H1 (cell line): ENCODE data around the gene TAC1. TPM values are rescaled to one million over a fixed set of nuclear protein-coding genes. Genes with fewer than 3 reads are reported as not detected.

Experiments
- CTCF ChIA-PET: fragments of 300-600 bp; sonication (Branson Sonifier 250); formaldehyde crosslinking; loops from one replicate; lab custom pipeline; 2021; ENCODE audit not compliant: partially characterized antibody; lab: Charles Lee
- POLR2A ChIA-PET: fragments of 300-600 bp; sonication (Branson Sonifier 250); formaldehyde crosslinking; loops from one replicate; lab custom pipeline; 2021; ENCODE audit warnings: inconsistent platforms; ENCODE audit not compliant: partially characterized antibody; lab: Charles Lee
- DNase-seq, 2 experiments: peaks; one replicate each; pipeline versions ENCODE4 v3.0.0 to v3.0.0-alpha.2; 2010 to 2022; ENCODE audit warnings: low spot score in 2 of 2, low read depth in 1 of 2, mixed read lengths in 1 of 2
- FAIRE-seq: peaks from 2 replicates; lab custom pipeline; 2011; peaks lifted over from hg19 to GRCh38; lab: Jason Lieb, UNC
- H2AFZ ChIP-seq: 2 replicates; pipeline ENCODE4 v1.8.1; 2012; ENCODE audit warnings: low read length, inconsistent platforms
- H2AK5ac ChIP-seq: 2 replicates; pipeline ENCODE4 v1.6.1; 2013; ENCODE audit warnings: low read depth, low read length
- H2BK120ac ChIP-seq: replicated peaks from 2 replicates; pipeline ENCODE3; 2013; ENCODE audit warnings: low read depth, low read length, inconsistent platforms
- H2BK12ac ChIP-seq: 2 replicates; pipeline ENCODE4 v1.6.1; 2013; ENCODE audit warnings: low read depth, low read length
- H2BK15ac ChIP-seq: 2 replicates; pipeline ENCODE4 v1.6.1; 2013; ENCODE audit warnings: low read length
- H2BK20ac ChIP-seq: 2 replicates; pipeline ENCODE4 v1.6.1; 2013; ENCODE audit warnings: low read length
- H2BK5ac ChIP-seq: 2 replicates; pipeline ENCODE4 v1.6.1; 2013; ENCODE audit warnings: low read depth, low read length
- H3K14ac ChIP-seq: 2 replicates; pipeline ENCODE4 v1.6.1; 2013; ENCODE audit warnings: inconsistent platforms; ENCODE audit not compliant: insufficient read length
- H3K18ac ChIP-seq: 2 replicates; pipeline ENCODE4 v1.6.1; 2013; ENCODE audit warnings: low read length; ENCODE audit errors: extremely low read depth
- H3K23ac ChIP-seq: 2 replicates; pipeline ENCODE4 v1.6.1; 2013; ENCODE audit warnings: inconsistent platforms; ENCODE audit not compliant: insufficient read length
- H3K23me2 ChIP-seq: 2 replicates; pipeline ENCODE4 v1.6.1; 2013; ENCODE audit warnings: low read depth, low read length
- H3K27ac ChIP-seq: 2 replicates; pipeline ENCODE4 v1.6.1; 2011; ENCODE audit warnings: low read depth, low read length, inconsistent platforms
- H3K27me3 ChIP-seq, 4 experiments: replicated peaks in 1 of 4; 1 replicate in 1 of 4; 2 replicates in 3 of 4; pipeline versions ENCODE4 v1.6.1 to v1.8.1; 2011 to 2013; ENCODE audit warnings: low read length in 3 of 4, mild to moderate bottlenecking in 3 of 4, inconsistent platforms in 2 of 4, mixed read lengths in 2 of 4, moderate library complexity in 1 of 4; ENCODE audit not compliant: control insufficient read depth in 3 of 4, insufficient read depth in 3 of 4; ENCODE audit errors: extremely low read depth in 1 of 4
- H3K36me3 ChIP-seq, 4 experiments: 2 replicates each; pipeline versions ENCODE4 v1.6.1 to v1.8.1; 2011 to 2013; ENCODE audit warnings: mild to moderate bottlenecking in 4 of 4, low read length in 3 of 4, moderate library complexity in 2 of 4, control low read depth in 1 of 4, inconsistent platforms in 1 of 4; ENCODE audit not compliant: insufficient read depth in 4 of 4, control insufficient read depth in 2 of 4
- H3K4ac ChIP-seq: replicated peaks from 2 replicates; pipeline ENCODE3; 2013; ENCODE audit warnings: low read length, low read depth, mixed read lengths, inconsistent platforms; ENCODE audit not compliant: insufficient read length
- H3K4me1 ChIP-seq, 4 experiments: replicated peaks in 1 of 4; 1 replicate in 1 of 4; 2 replicates in 3 of 4; pipeline versions ENCODE4 v1.6.1 to v1.8.1; 2011 to 2013; ENCODE audit warnings: low read length in 3 of 4, inconsistent platforms in 2 of 4, mixed read lengths in 1 of 4; ENCODE audit not compliant: insufficient read depth in 4 of 4, control insufficient read depth in 3 of 4
- H3K4me2 ChIP-seq, 2 experiments: 2 replicates each; pipeline versions ENCODE4 v1.6.1 to v1.8.1; 2011 to 2013; ENCODE audit warnings: low read depth in 2 of 2, low read length in 2 of 2, control low read depth in 1 of 2, inconsistent platforms in 1 of 2, mild to moderate bottlenecking in 1 of 2; ENCODE audit not compliant: insufficient read depth in 1 of 2
- H3K4me3 ChIP-seq, 4 experiments: fragments of 200-600, 300-600 bp in 1 of 4; sonication (generic), shearing (Covaris generic), sonication (Bioruptor Twin) in 1 of 4; 2 replicates each; pipeline versions ENCODE4 v1.5.1 to v1.8.1; 2011 to 2016; ENCODE audit warnings: low read length in 4 of 4, low read depth in 3 of 4, control low read depth in 2 of 4, inconsistent platforms in 2 of 4, mild to moderate bottlenecking in 2 of 4, mixed read lengths in 1 of 4, moderate library complexity in 1 of 4; ENCODE audit not compliant: insufficient read depth in 2 of 4; ENCODE audit errors: extremely low read depth in 1 of 4
- H3K56ac ChIP-seq: replicated peaks from 2 replicates; pipeline ENCODE3; 2013; ENCODE audit warnings: low read depth, mild to moderate bottlenecking, mixed read lengths, low read length, inconsistent platforms; ENCODE audit not compliant: insufficient read length
- H3K79me1 ChIP-seq: 2 replicates; pipeline ENCODE4 v1.6.1; 2013; ENCODE audit warnings: low read depth, low read length, control low read depth
- H3K79me2 ChIP-seq, 2 experiments: 2 replicates each; pipeline versions ENCODE4 v1.6.1 to v1.8.1; 2012 to 2013; ENCODE audit warnings: low read length in 2 of 2, mild to moderate bottlenecking in 2 of 2, inconsistent platforms in 1 of 2; ENCODE audit not compliant: insufficient read depth in 2 of 2, control insufficient read depth in 1 of 2
- H3K9ac ChIP-seq, 4 experiments: replicated peaks in 1 of 4; 1 replicate in 1 of 4; 2 replicates in 3 of 4; pipeline versions ENCODE4 v1.6.1 to v1.8.1; 2011 to 2013; ENCODE audit warnings: low read depth in 3 of 4, low read length in 3 of 4, control low read depth in 2 of 4, mild to moderate bottlenecking in 2 of 4, moderate library complexity in 2 of 4, inconsistent platforms in 1 of 4; ENCODE audit errors: extremely low read depth in 1 of 4
- H3K9me3 ChIP-seq, 2 experiments: 2 replicates each; pipeline versions ENCODE4 v1.6.1 to v1.8.1; 2012 to 2013; ENCODE audit warnings: mild to moderate bottlenecking in 2 of 2, moderate library complexity in 2 of 2, control low read depth in 1 of 2, inconsistent platforms in 1 of 2, low read depth in 1 of 2, low read length in 1 of 2, mixed read lengths in 1 of 2; ENCODE audit not compliant: insufficient read depth in 2 of 2
- H4K20me1 ChIP-seq, 2 experiments: replicated peaks in 1 of 2; 2 replicates each; pipeline versions ENCODE3 to v1.8.1; 2011 to 2013; ENCODE audit warnings: inconsistent platforms in 2 of 2, low read length in 2 of 2, mild to moderate bottlenecking in 1 of 2; ENCODE audit not compliant: insufficient read depth in 2 of 2, control insufficient read depth in 1 of 2
- H4K5ac ChIP-seq: 2 replicates; pipeline ENCODE4 v1.6.1; 2013; ENCODE audit warnings: low read length, low read depth, mixed read lengths, inconsistent platforms; ENCODE audit not compliant: insufficient read length
- H4K8ac ChIP-seq: 2 replicates; pipeline ENCODE4 v1.8.0; 2013; ENCODE audit warnings: mild to moderate bottlenecking, moderate library complexity, low read length, inconsistent platforms; ENCODE audit not compliant: insufficient read depth; ENCODE audit errors: extremely low read depth
- H4K91ac ChIP-seq: replicated peaks from 2 replicates; pipeline ENCODE3; 2013; ENCODE audit warnings: low read length, mixed read lengths, inconsistent platforms; ENCODE audit not compliant: insufficient read length
- HDAC2 ChIP-seq, 2 experiments: fragments of 300-600 bp in 1 of 2; sonication (generic) in 1 of 2; IDR thresholded peaks; 2 replicates each; pipeline ENCODE4 v1.6.1; 2011 to 2012; ENCODE audit warnings: low read depth in 2 of 2, low read length in 2 of 2, mild to moderate bottlenecking in 2 of 2, moderate library complexity in 2 of 2, borderline replicate concordance in 1 of 2, inconsistent platforms in 1 of 2
- RAD21 ChIP-seq, 2 experiments: IDR thresholded peaks in 1 of 2; conservative IDR thresholded peaks in 1 of 2; 2 replicates each; pipeline ENCODE4 v1.6.1; 2011; ENCODE audit warnings: low read depth in 2 of 2, low read length in 2 of 2, improper control_type of control experiment in 1 of 2, inconsistent platforms in 1 of 2, mild to moderate bottlenecking in 1 of 2, moderate library complexity in 1 of 2
- SAP30 ChIP-seq: fragments of 300-600 bp; sonication (generic); IDR thresholded peaks from 2 replicates; pipeline ENCODE4 v1.7.1; 2012; ENCODE audit warnings: low read length, moderate library complexity, mild to moderate bottlenecking, inconsistent platforms; ENCODE audit not compliant: insufficient read depth, insufficient replicate concordance
- SP4 ChIP-seq: IDR thresholded peaks from 2 replicates; pipeline ENCODE4 v1.6.1; 2012; ENCODE audit warnings: low read length, inconsistent platforms
- WGBS, 2 experiments: shearing (Covaris generic) in 1 of 2; methylation state at CpG; one replicate each; pipeline versions ENCODE4 v1.1.6 to v1.1.7; 2013 to 2015; ENCODE audit warnings: low lambda C conversion rate in 2 of 2, mixed read lengths in 2 of 2, inconsistent platforms in 1 of 2, low coverage in 1 of 2, missing lambda C conversion rate in 1 of 2; ENCODE audit not compliant: insufficient replicate concordance in 2 of 2, insufficient coverage in 1 of 2, insufficient read length in 1 of 2; ENCODE audit errors: extremely low coverage in 1 of 2, missing lambda C conversion rate in 1 of 2; 5-methylcytosine and 5-hydroxymethylcytosine counted together
- polyA plus RNA-seq, 7 experiments: library from polyadenylated mRNA; depleted of rRNA in 3 of 7; stranded (reverse) in 5 of 7; unstranded in 2 of 7; fragments of >200 nt in 5 of 7; fragments of 200-250 nt in 2 of 7; gene quantifications; 1 replicate in 5 of 7; 2 replicates in 1 of 7; 4 replicates in 1 of 7; pipeline versions ENCODE4 v1.2.1 to v1.2.3, GENCODE V29; 2011 to 2013; ENCODE audit warnings: missing spikeins in 2 of 7, mixed read lengths in 2 of 7
- total RNA-seq: library from RNA; stranded (reverse); fragmentation: NEBNext Ultra II Directional; extraction: Animal tissue kit (Norgen Biotek cat#: 25700); gene quantifications from 2 replicates; pipeline ENCODE4 v1.2.1, GENCODE V29; 2021
- TF ChIP-seq, protein P1 (sequence below), 3 experiments: IDR thresholded peaks; 1 replicate in 2 of 3; 2 replicates in 1 of 3; pipeline versions ENCODE4 v1.5.1 to v1.6.1; 2011; ENCODE audit warnings: low read length in 3 of 3, mild to moderate bottlenecking in 3 of 3, inconsistent platforms in 2 of 3, low read depth in 1 of 3, moderate library complexity in 1 of 3; ENCODE audit not compliant: insufficient read depth in 1 of 3; ENCODE audit errors: control extremely low read depth in 1 of 3

The TAC1 gene
- total and polyA plus RNA-seq, 2 of the 8 experiments (the other 6 are each of a cell fraction or from before 2014, with no cell fraction given) = 1.7 to 4.3 TPM

DNA sequence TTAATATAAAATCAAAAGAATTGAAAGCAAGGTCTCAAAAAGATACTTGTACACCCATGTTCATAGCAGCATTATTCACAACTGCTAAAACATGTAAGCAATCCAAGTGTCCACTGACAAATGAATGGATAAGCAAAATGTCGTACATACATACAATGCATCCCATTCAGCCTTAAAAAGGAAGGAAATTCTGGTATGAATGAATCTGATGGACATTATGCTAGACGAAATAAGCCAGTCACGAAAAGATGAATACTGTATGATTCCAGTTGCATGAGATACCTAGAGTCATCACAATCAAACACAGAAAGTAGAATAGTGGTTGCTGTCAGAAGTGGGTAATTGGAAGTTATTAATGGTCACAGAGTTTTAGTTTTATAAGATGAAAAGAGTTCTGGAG is 9.5 kb upstream of the TAC1 start:
- no peaks in the 10 kb centered on the region for H3K27me3 ChIP-seq
- TF ChIP-seq SAP30 = no peak
- no peak for TF ChIP-seq SP4
- TF ChIP-seq, protein P1, sequence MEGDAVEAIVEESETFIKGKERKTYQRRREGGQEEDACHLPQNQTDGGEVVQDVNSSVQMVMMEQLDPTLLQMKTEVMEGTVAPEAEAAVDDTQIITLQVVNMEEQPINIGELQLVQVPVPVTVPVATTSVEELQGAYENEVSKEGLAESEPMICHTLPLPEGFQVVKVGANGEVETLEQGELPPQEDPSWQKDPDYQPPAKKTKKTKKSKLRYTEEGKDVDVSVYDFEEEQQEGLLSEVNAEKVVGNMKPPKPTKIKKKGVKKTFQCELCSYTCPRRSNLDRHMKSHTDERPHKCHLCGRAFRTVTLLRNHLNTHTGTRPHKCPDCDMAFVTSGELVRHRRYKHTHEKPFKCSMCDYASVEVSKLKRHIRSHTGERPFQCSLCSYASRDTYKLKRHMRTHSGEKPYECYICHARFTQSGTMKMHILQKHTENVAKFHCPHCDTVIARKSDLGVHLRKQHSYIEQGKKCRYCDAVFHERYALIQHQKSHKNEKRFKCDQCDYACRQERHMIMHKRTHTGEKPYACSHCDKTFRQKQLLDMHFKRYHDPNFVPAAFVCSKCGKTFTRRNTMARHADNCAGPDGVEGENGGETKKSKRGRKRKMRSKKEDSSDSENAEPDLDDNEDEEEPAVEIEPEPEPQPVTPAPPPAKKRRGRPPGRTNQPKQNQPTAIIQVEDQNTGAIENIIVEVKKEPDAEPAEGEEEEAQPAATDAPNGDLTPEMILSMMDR (IDR thresholded peaks at IDR 0.05; ENCODE audit: control extremely low read depth in 1 of 3, insufficient read depth in 1 of 3, low read depth in 1 of 3, low read length in 3 of 3) = no peak
- TF ChIP-seq HDAC2 (IDR thresholded peaks at IDR 0.05; ENCODE audit: borderline replicate concordance in 1 of 2, low read depth in 2 of 2, low read length in 2 of 2) = no peak
- no peak for TF ChIP-seq RAD21 (IDR thresholded peaks at IDR 0.05 in 1 of 2, conservative IDR thresholded peaks at IDR 0.05 in 1 of 2; ENCODE audit: low read depth in 2 of 2, low read length in 2 of 2)
- H4K91ac ChIP-seq = no peak overlapping the region
- no peak overlapping the region for H3K4me3 ChIP-seq
- no peak overlapping the region for H3K27ac ChIP-seq
- H3K23ac ChIP-seq = no peak overlapping the region
- H2BK120ac ChIP-seq = no peak overlapping the region
- no peak overlapping the region for H2BK5ac ChIP-seq
- WGBS, 2 experiments = 77% methylated on average over 3 of the region's 3 CpGs; no CpG with 5 or more reads in 1 of the 2 experiments
- H3K9ac ChIP-seq = peak overlapping the region in 1 of 4 experiments; percentile 49; a peak in 1 of 7 replicates
- no peaks in the 10 kb centered on the region for H3K4me1 ChIP-seq
- FAIRE-seq (no peak), DNase-seq (no peak)
- H3K36me3 ChIP-seq = no peaks in the 10 kb centered on the region; a peak in 1 of 8 replicates
- no peak overlapping the region for H3K4me2 ChIP-seq
- no peak overlapping the region for H2AFZ ChIP-seq
- no peak overlapping the region for H3K14ac ChIP-seq
- no peak overlapping the region for H2BK12ac ChIP-seq
- H3K79me1 ChIP-seq = no peaks in the 10 kb centered on the region
- H4K20me1 ChIP-seq = no peaks in the 10 kb centered on the region
- no peaks in the 10 kb centered on the region for H3K79me2 ChIP-seq
- H3K4ac ChIP-seq = no peak overlapping the region
- ChIA-PET POLR2A (no interaction called here), CTCF (no interaction called here)
- H3K23me2 ChIP-seq = no peaks in the 10 kb centered on the region
- no peak overlapping the region for H3K56ac ChIP-seq
- no peak overlapping the region for H4K8ac ChIP-seq
- no peak overlapping the region for H2AK5ac ChIP-seq
- no peak overlapping the region for H3K18ac ChIP-seq
- H4K5ac ChIP-seq = no peak overlapping the region
- no peak overlapping the region for H2BK15ac ChIP-seq
- H2BK20ac ChIP-seq = no peak overlapping the region
- H3K9me3 ChIP-seq = no peaks in the 10 kb centered on the region
